Activated CD4-positive, alpha-beta memory T cell treated with anti-CD3 and anti-CD28 coated beads, Interleukin-2, amount 10 ng/mL, durations not matched to agents 7 days and 5 days (primary cell): ENCODE data around the gene TNFAIP8. TPM values are rescaled to one million over a fixed set of nuclear protein-coding genes. Genes with fewer than 3 reads are reported as not detected.

Source experiments
- CTCF ChIA-PET: fragments of 350-600 bp; sonication (Branson Sonifier 250); formaldehyde crosslinking; loops from one replicate; lab custom pipeline; 2021; ENCODE audit warnings: antibody characterized with exemption, inconsistent platforms; lab: Charles Lee
- POLR2A ChIA-PET: fragments of 350-600 bp; sonication (Branson Sonifier 250); formaldehyde crosslinking; loops from one replicate; lab custom pipeline; 2021; ENCODE audit warnings: antibody characterized with exemption; lab: Charles Lee
- DNase-seq: peaks from one replicate; pipeline ENCODE4 v3.0.0-alpha.2; 2020
- H3K27ac Mint-ChIP-seq: one replicate; pipeline ENCODE4 v1.8.0; 2021; ENCODE audit warnings: mild to moderate bottlenecking, mixed read lengths
- H3K27me3 Mint-ChIP-seq: one replicate; pipeline ENCODE4 v1.8.0; 2021; ENCODE audit warnings: mixed read lengths
- H3K36me3 Mint-ChIP-seq: one replicate; pipeline ENCODE4 v1.8.0; 2021; ENCODE audit warnings: low read depth, mixed read lengths
- H3K4me1 Mint-ChIP-seq: one replicate; pipeline ENCODE4 v1.8.0; 2021; ENCODE audit warnings: mixed read lengths
- H3K4me3 Mint-ChIP-seq: one replicate; pipeline ENCODE4 v1.8.0; 2021; ENCODE audit warnings: mild to moderate bottlenecking, mixed read lengths
- H3K9me3 Mint-ChIP-seq: one replicate; pipeline ENCODE4 v1.8.0; 2021; ENCODE audit warnings: mixed read lengths
- total RNA-seq, 2 experiments: library from RNA; stranded (reverse); gene quantifications; one replicate each; pipeline ENCODE4 v1.2.3, GENCODE V29; 2021

Gene TNFAIP8
- total RNA-seq, 2 experiments from 2014 or later: 161 to 163 TPM

GRCh38 chr5:119339344-119339743 lies 16.5 kb upstream of the TNFAIP8 start:
- H3K9me3 Mint-ChIP-seq: no peaks in the 10 kb centered on the region
- DNase-seq: no peak
- H3K36me3 Mint-ChIP-seq: peaks cover 62% of the 10 kb centered on the region
- CTCF ChIA-PET: interaction anchor here (1.1 to 10.4 kb wide), 12 partner anchors 10 to 351 kb away, joined by 3 to 77 read pairs (median 8); partner anchors contain the start of genes DMXL1, DTWD2 and TNFAIP8
- peaks cover 90% of the 10 kb centered on the region for H3K4me1 Mint-ChIP-seq
- POLR2A ChIA-PET: interaction anchor here (0.7 to 23.6 kb wide), 13 partner anchors 8 to 268 kb away, joined by 3 to 779 read pairs (median 25); partner anchors contain the start of genes DMXL1 and TNFAIP8
- H3K27me3 Mint-ChIP-seq: no peaks in the 10 kb centered on the region
- peak overlapping the region; percentile 94 for H3K27ac Mint-ChIP-seq
- peak overlapping the region; percentile 77 for H3K4me3 Mint-ChIP-seq

GRCh38 chr5:119339965-119340364 lies 15.9 kb upstream of the TNFAIP8 start:
- DNase-seq: no peak
- no peaks in the 10 kb centered on the region for H3K9me3 Mint-ChIP-seq
- H3K27ac Mint-ChIP-seq: peak overlapping the region; percentile 94
- CTCF ChIA-PET: interaction anchor here (1.2 to 10.4 kb wide), 15 partner anchors 11 to 352 kb away, joined by 4 to 77 read pairs (median 11); partner anchors contain the start of genes DMXL1, DTWD2 and TNFAIP8
- H3K27me3 Mint-ChIP-seq: no peaks in the 10 kb centered on the region
- peaks cover 90% of the 10 kb centered on the region for H3K4me1 Mint-ChIP-seq
- POLR2A ChIA-PET: interaction anchor here (0.9 to 23.6 kb wide), 16 partner anchors 9 to 269 kb away, joined by 3 to 779 read pairs (median 19); partner anchors contain the start of genes DMXL1 and TNFAIP8
- peaks cover 60% of the 10 kb centered on the region for H3K36me3 Mint-ChIP-seq
- H3K4me3 Mint-ChIP-seq: peak overlapping the region; percentile 77

GRCh38 chr5:119340597-119341218 lies 15.1 kb upstream of the TNFAIP8 start:
- ChIA-PET CTCF (interaction anchor here (0.7 to 10.4 kb wide), 21 partner anchors 12 to 352 kb away, joined by 3 to 77 read pairs (median 5); partner anchors contain the start of genes DMXL1, DTWD2 and TNFAIP8), POLR2A (interaction anchor here (0.9 to 23.6 kb wide), 18 partner anchors 10 to 352 kb away, joined by 3 to 779 read pairs (median 14); partner anchors contain the start of genes DMXL1, DTWD2 and TNFAIP8)
- Mint-ChIP-seq H3K27ac (peak overlapping the region; percentile 94), H3K4me3 (peak overlapping the region; percentile 77), H3K27me3 (no peaks in the 10 kb centered on the region), H3K4me1 (peaks cover 90% of the 10 kb centered on the region), H3K36me3 (peaks cover 59% of the 10 kb centered on the region), H3K9me3 (no peaks in the 10 kb centered on the region)
- peak; percentile 85 for DNase-seq

- no peak for DNase-seq
- H3K27me3 Mint-ChIP-seq: no peaks in the 10 kb centered on the region
- peak overlapping the region; percentile 77 for H3K4me3 Mint-ChIP-seq
- peaks cover 91% of the 10 kb centered on the region for H3K4me1 Mint-ChIP-seq
- no peaks in the 10 kb centered on the region for H3K9me3 Mint-ChIP-seq
- H3K36me3 Mint-ChIP-seq: peaks cover 62% of the 10 kb centered on the region
- CTCF ChIA-PET: interaction anchor here (0.8 to 10.4 kb wide), 20 partner anchors 12 to 353 kb away, joined by 3 to 77 read pairs (median 6); partner anchors contain the start of genes DMXL1, DTWD2 and TNFAIP8
- peak overlapping the region; percentile 94 for H3K27ac Mint-ChIP-seq
- POLR2A ChIA-PET: interaction anchor here (1.0 to 23.6 kb wide), 15 partner anchors 11 to 353 kb away, joined by 3 to 779 read pairs (median 23); partner anchors contain the start of genes DMXL1, DTWD2 and TNFAIP8
Observed at GRCh38 chr5:119341452-119342349, 14.1 kb upstream of the TNFAIP8 start.

- peak overlapping the region; percentile 94 for H3K27ac Mint-ChIP-seq
- no peak for DNase-seq
- CTCF ChIA-PET: interaction anchor here (1.0 to 10.4 kb wide), 7 partner anchors 11 to 354 kb away, joined by 3 to 77 read pairs (median 15); partner anchors contain the start of genes DTWD2 and TNFAIP8
- POLR2A ChIA-PET: interaction anchor here (1.1 to 23.6 kb wide), 11 partner anchors 12 to 272 kb away, joined by 3 to 779 read pairs (median 34); partner anchors contain the start of genes DMXL1 and TNFAIP8
- peaks cover 62% of the 10 kb centered on the region for H3K36me3 Mint-ChIP-seq
- H3K27me3 Mint-ChIP-seq: no peaks in the 10 kb centered on the region
- H3K4me1 Mint-ChIP-seq: peaks cover 91% of the 10 kb centered on the region
- H3K9me3 Mint-ChIP-seq: no peaks in the 10 kb centered on the region
- H3K4me3 Mint-ChIP-seq: peak overlapping the region; percentile 77
Observed at GRCh38 chr5:119342406-119342805, 13.4 kb upstream of the TNFAIP8 start.

- no peaks in the 10 kb centered on the region for H3K27me3 Mint-ChIP-seq
- peak overlapping the region; percentile 94 for H3K27ac Mint-ChIP-seq
- H3K36me3 Mint-ChIP-seq: peaks cover 67% of the 10 kb centered on the region
- peaks cover 91% of the 10 kb centered on the region for H3K4me1 Mint-ChIP-seq
- ChIA-PET CTCF (interaction anchor here (1.0 to 4.7 kb wide), 6 partner anchors 8 to 70 kb away, joined by 3 to 27 read pairs (median 5); partner anchors contain the start of gene TNFAIP8), POLR2A (interaction anchor here (0.8 to 23.6 kb wide), 9 partner anchors 12 to 272 kb away, joined by 3 to 779 read pairs (median 64); partner anchors contain the start of genes DMXL1 and TNFAIP8)
- H3K9me3 Mint-ChIP-seq: no peaks in the 10 kb centered on the region
- no peak for DNase-seq
- peak overlapping the region; percentile 77 for H3K4me3 Mint-ChIP-seq
Observed at GRCh38 chr5:119343052-119343451, 12.8 kb upstream of the TNFAIP8 start.

- Mint-ChIP-seq H3K4me1 (peaks cover 91% of the 10 kb centered on the region), H3K27ac (peak overlapping the region; percentile 84), H3K9me3 (no peaks in the 10 kb centered on the region), H3K27me3 (no peaks in the 10 kb centered on the region), H3K36me3 (peaks cover 66% of the 10 kb centered on the region), H3K4me3 (peak overlapping the region; percentile 29)
- CTCF ChIA-PET: interaction anchor here (0.8 to 4.7 kb wide), 8 partner anchors 9 to 356 kb away, joined by 3 to 27 read pairs (median 4); partner anchors contain the start of genes DTWD2 and TNFAIP8
- POLR2A ChIA-PET: interaction anchor here (0.7 to 23.6 kb wide), 10 partner anchors 13 to 273 kb away, joined by 3 to 779 read pairs (median 18); partner anchors contain the start of genes DMXL1 and TNFAIP8
- peak; percentile 70 for DNase-seq
Observed at GRCh38 chr5:119343766-119344165, 12.1 kb upstream of the TNFAIP8 start.

- Mint-ChIP-seq H3K27me3 (no peaks in the 10 kb centered on the region), H3K36me3 (peaks cover 70% of the 10 kb centered on the region), H3K27ac (peak overlapping the region; percentile 84)
Observed at GRCh38 chr5:119344231-119344630, 11.6 kb upstream of the TNFAIP8 start.

GRCh38 chr5:119345861-119346260 lies 10.0 kb upstream of the TNFAIP8 start:
- Mint-ChIP-seq H3K9me3 (no peaks in the 10 kb centered on the region), H3K4me3 (peak overlapping the region; percentile 31), H3K36me3 (peaks cover 71% of the 10 kb centered on the region), H3K27me3 (no peaks in the 10 kb centered on the region), H3K27ac (peak overlapping the region; percentile 59), H3K4me1 (peaks cover 95% of the 10 kb centered on the region)
- DNase-seq: no peak
- ChIA-PET POLR2A (interaction anchor here (0.9 to 23.6 kb wide), 7 partner anchors 15 to 78 kb away, joined by 3 to 779 read pairs (median 6); partner anchors contain the start of gene TNFAIP8), CTCF (interaction anchor here (0.9 to 2.0 kb wide), 5 partner anchors 10 to 358 kb away, joined by 3 to 7 read pairs (median 4); partner anchors contain the start of genes DTWD2 and TNFAIP8)

More at GRCh38 chr5:119344231-119344630, 11.6 kb upstream of the TNFAIP8 start:
- ChIA-PET CTCF (interaction anchor here (0.8 to 4.7 kb wide), 8 partner anchors 9 to 356 kb away, joined by 3 to 27 read pairs (median 4); partner anchors contain the start of genes DTWD2 and TNFAIP8), POLR2A (interaction anchor here (0.8 to 23.6 kb wide), 7 partner anchors 13 to 71 kb away, joined by 3 to 779 read pairs (median 196); partner anchors contain the start of gene TNFAIP8)
- Mint-ChIP-seq H3K4me1 (peaks cover 91% of the 10 kb centered on the region), H3K4me3 (peak overlapping the region; percentile 29), H3K9me3 (no peaks in the 10 kb centered on the region)
- DNase-seq: no peak

GRCh38 chr5:119346394-119346793 lies 9.4 kb upstream of the TNFAIP8 start:
- Mint-ChIP-seq H3K9me3 (no peaks in the 10 kb centered on the region), H3K4me1 (peaks cover 95% of the 10 kb centered on the region), H3K4me3 (no peak overlapping the region), H3K27ac (peak overlapping the region; percentile 59), H3K36me3 (peaks cover 71% of the 10 kb centered on the region), H3K27me3 (no peaks in the 10 kb centered on the region)
- DNase-seq: no peak
- ChIA-PET CTCF (interaction anchor here (0.9 to 2.0 kb wide), 4 partner anchors 9 to 31 kb away, joined by 3 to 7 read pairs (median 4); partner anchors contain the start of gene TNFAIP8), POLR2A (interaction anchor here (0.9 to 23.6 kb wide), 8 partner anchors 15 to 78 kb away, joined by 3 to 779 read pairs (median 5); partner anchors contain the start of gene TNFAIP8)

- no peak overlapping the region for H3K4me3 Mint-ChIP-seq
- POLR2A ChIA-PET: interaction anchor here (2.0 to 23.6 kb wide), 3 partner anchors 14 to 73 kb away, joined by 6 to 779 read pairs (median 234); partner anchors contain the start of gene TNFAIP8
- no peaks in the 10 kb centered on the region for H3K27me3 Mint-ChIP-seq
- H3K4me1 Mint-ChIP-seq: peaks cover 94% of the 10 kb centered on the region
- DNase-seq: no peak
- H3K36me3 Mint-ChIP-seq: peaks cover 68% of the 10 kb centered on the region
- no peak overlapping the region for H3K27ac Mint-ChIP-seq
- CTCF ChIA-PET: interaction anchor here (1.5 to 2.0 kb wide), 3 partner anchors 8 to 15 kb away, joined by 4 to 7 read pairs (median 5); partner anchors contain the start of gene TNFAIP8
- H3K9me3 Mint-ChIP-seq: no peaks in the 10 kb centered on the region
Observed at GRCh38 chr5:119347574-119347973, 8.2 kb upstream of the TNFAIP8 start.
